Loucy (cell line): ENCODE data around the gene AP1B1.

Experiments
- H2AFZ ChIP-seq: fragments of 200-600 bp; sonication (generic); 2 replicates; pipeline ENCODE4 v1.6.0; 2016; ENCODE audit warnings: antibody characterized with exemption, mild to moderate bottlenecking, low read length, moderate library complexity
- H3F3A ChIP-seq: fragments of 200-600 bp; 2 replicates; pipeline ENCODE4 v1.6.0; 2016; ENCODE audit warnings: antibody characterized with exemption, low read depth, mild to moderate bottlenecking
- H3K27me3 ChIP-seq: fragments of 200-600 bp; sonication (generic); 2 replicates; pipeline ENCODE4 v1.6.1; 2014; ENCODE audit warnings: low read length, mild to moderate bottlenecking; ENCODE audit not compliant: insufficient read depth, poor library complexity, severe bottlenecking
- H3K36me3 ChIP-seq: fragments of 200-600 bp; sonication (generic); 2 replicates; pipeline ENCODE4 v1.6.1; 2016; ENCODE audit warnings: low read length; ENCODE audit not compliant: insufficient read depth
- H3K4me1 ChIP-seq: fragments of 200-600 bp; sonication (generic); 2 replicates; pipeline ENCODE4 v1.5.1; 2014; ENCODE audit warnings: low read length, mild to moderate bottlenecking; ENCODE audit not compliant: insufficient read depth, poor library complexity, severe bottlenecking
- H3K4me2 ChIP-seq: fragments of 200-600 bp; sonication (generic); 2 replicates; pipeline ENCODE4 v1.6.0; 2014; ENCODE audit warnings: antibody characterized with exemption, low read length, low read depth, mild to moderate bottlenecking; ENCODE audit not compliant: poor library complexity, severe bottlenecking
- H3K4me3 ChIP-seq: fragments of 200-600 bp; sonication (generic); 2 replicates; pipeline ENCODE4 v1.5.1; 2014; ENCODE audit warnings: low read length, mild to moderate bottlenecking, mixed read lengths; ENCODE audit not compliant: poor library complexity, severe bottlenecking
- H3K79me2 ChIP-seq: fragments of 200-600 bp; sonication (generic); 2 replicates; pipeline ENCODE4 v1.6.1; 2014; ENCODE audit warnings: low read length; ENCODE audit not compliant: insufficient read depth
- H3K9ac ChIP-seq: fragments of 200-600 bp; sonication (generic); 2 replicates; pipeline ENCODE4 v1.6.0; 2014; ENCODE audit warnings: mild to moderate bottlenecking, low read depth, low read length, moderate library complexity; ENCODE audit not compliant: poor library complexity, severe bottlenecking
- H3K9me2 ChIP-seq: fragments of 200-600 bp; sonication (generic); replicated peaks from 2 replicates; pipeline ENCODE4 v1.6.1; 2016; ENCODE audit warnings: low read depth, low read length, mixed read lengths
- H3K9me3 ChIP-seq: fragments of 200-600 bp; sonication (generic); 2 replicates; pipeline ENCODE4 v1.6.1; 2014; ENCODE audit warnings: mild to moderate bottlenecking, antibody characterized with exemption, low read length, low read depth; ENCODE audit not compliant: insufficient read depth
- H4K20me1 ChIP-seq: fragments of 200-600 bp; sonication (generic); 2 replicates; pipeline ENCODE4 v1.6.0; 2014; ENCODE audit warnings: antibody characterized with exemption, low read length, mild to moderate bottlenecking; ENCODE audit not compliant: insufficient read depth, poor library complexity, severe bottlenecking
- CTCF ChIP-seq: fragments of 200-600 bp; sonication (generic); conservative IDR thresholded peaks from 2 replicates; pipeline ENCODE4 v1.5.1; 2014; ENCODE audit warnings: mild to moderate bottlenecking, antibody characterized with exemption, low read length
- EZH2phosphoT487 ChIP-seq: fragments of 200-600 bp; IDR thresholded peaks from 2 replicates; pipeline ENCODE4 v1.6.1; 2018; ENCODE audit warnings: antibody characterized with exemption, mild to moderate bottlenecking, moderate library complexity, borderline replicate concordance

Gene AP1B1

GRCh38 chr22:29327089-29327764, 61.1 kb downstream of the AP1B1 start:
- no peaks in the 10 kb centered on the region for H3K4me1 ChIP-seq
- no peaks in the 10 kb centered on the region for H3K79me2 ChIP-seq
- H3K27me3 ChIP-seq, result no peaks in the 10 kb centered on the region
- H4K20me1 ChIP-seq, result no peaks in the 10 kb centered on the region
- no peak overlapping the region for H3K4me3 ChIP-seq
- H3F3A ChIP-seq, result no peaks in the 10 kb centered on the region
- no peak overlapping the region for H3K9ac ChIP-seq
- TF ChIP-seq EZH2phosphoT487 (no peak), CTCF (no peak)
- no peaks in the 10 kb centered on the region for H3K9me2 ChIP-seq
- no peak overlapping the region for H3K4me2 ChIP-seq
- H3K9me3 ChIP-seq, result no peaks in the 10 kb centered on the region
- no peak overlapping the region for H2AFZ ChIP-seq
- H3K36me3 ChIP-seq, result peaks cover 54% of the 10 kb centered on the region; the same call in 1 of the 2 replicates

- no peak overlapping the region for H3K4me3 ChIP-seq
- H3K79me2 ChIP-seq, result no peaks in the 10 kb centered on the region
- no peak overlapping the region for H3K9ac ChIP-seq
- no peak overlapping the region for H3K4me2 ChIP-seq
- no peaks in the 10 kb centered on the region for H3K27me3 ChIP-seq
- H3K9me3 ChIP-seq, result no peaks in the 10 kb centered on the region
- H4K20me1 ChIP-seq, result no peaks in the 10 kb centered on the region
- H3K9me2 ChIP-seq, result no peaks in the 10 kb centered on the region
- no peak for TF ChIP-seq CTCF
- no peak for TF ChIP-seq EZH2phosphoT487
- no peaks in the 10 kb centered on the region for H3F3A ChIP-seq
- H3K36me3 ChIP-seq, result peaks cover 51% of the 10 kb centered on the region; the same call in 1 of the 2 replicates
- no peak overlapping the region for H2AFZ ChIP-seq
- no peaks in the 10 kb centered on the region for H3K4me1 ChIP-seq
Measured at GRCh38 chr22:29326481-29326880, 61.9 kb downstream of the AP1B1 start.

GRCh38 chr22:29325785-29326315, 62.5 kb downstream of the AP1B1 start:
- H3K4me2 ChIP-seq, result no peak overlapping the region
- no peaks in the 10 kb centered on the region for H3K27me3 ChIP-seq
- H3F3A ChIP-seq, result no peaks in the 10 kb centered on the region
- H2AFZ ChIP-seq, result no peak overlapping the region
- no peaks in the 10 kb centered on the region for H3K9me2 ChIP-seq
- no peaks in the 10 kb centered on the region for H4K20me1 ChIP-seq
- no peak overlapping the region for H3K4me3 ChIP-seq
- H3K4me1 ChIP-seq, result no peaks in the 10 kb centered on the region
- no peaks in the 10 kb centered on the region for H3K9me3 ChIP-seq
- H3K36me3 ChIP-seq, result peaks cover 45% of the 10 kb centered on the region; the same call in 1 of the 2 replicates
- no peak for TF ChIP-seq EZH2phosphoT487
- TF ChIP-seq CTCF, result no peak
- no peak overlapping the region for H3K9ac ChIP-seq
- H3K79me2 ChIP-seq, result no peaks in the 10 kb centered on the region
